SK-MEL-5 (cell line): ENCODE measurements around the gene COX4I2. TPM values are rescaled to one million over a fixed set of nuclear protein-coding genes. Genes with fewer than 3 reads are reported as not detected.
"Not testable (repeated sequence)": the region's sequence is repeated elsewhere in the genome, so short reads cannot be mapped to it uniquely, and the experiment has no call there.

Experiments used
- DNase-seq: peaks from one replicate; pipeline ENCODE4 v3.0.0-alpha.2; 2016; ENCODE audit warnings: low read depth, low spot score
- in situ Hi-C: cut with HindIII; loops from 2 replicates; pipeline ENCODE4 v1.10.0; 2016; ENCODE audit warnings: low sequenced_read_pairs, high pct_unique_total_duplicates, low pct_unique_long_range_greater_than_20kb
- total RNA-seq: library from RNA; depleted of rRNA; stranded (reverse); fragments of >200 nt; shearing (Covaris generic); gene quantifications from 2 replicates; pipeline ENCODE4 v1.2.3, GENCODE V29; 2014

COX4I2 gene
- total RNA-seq, 1 experiment from 2014 or later = not detected

DNA sequence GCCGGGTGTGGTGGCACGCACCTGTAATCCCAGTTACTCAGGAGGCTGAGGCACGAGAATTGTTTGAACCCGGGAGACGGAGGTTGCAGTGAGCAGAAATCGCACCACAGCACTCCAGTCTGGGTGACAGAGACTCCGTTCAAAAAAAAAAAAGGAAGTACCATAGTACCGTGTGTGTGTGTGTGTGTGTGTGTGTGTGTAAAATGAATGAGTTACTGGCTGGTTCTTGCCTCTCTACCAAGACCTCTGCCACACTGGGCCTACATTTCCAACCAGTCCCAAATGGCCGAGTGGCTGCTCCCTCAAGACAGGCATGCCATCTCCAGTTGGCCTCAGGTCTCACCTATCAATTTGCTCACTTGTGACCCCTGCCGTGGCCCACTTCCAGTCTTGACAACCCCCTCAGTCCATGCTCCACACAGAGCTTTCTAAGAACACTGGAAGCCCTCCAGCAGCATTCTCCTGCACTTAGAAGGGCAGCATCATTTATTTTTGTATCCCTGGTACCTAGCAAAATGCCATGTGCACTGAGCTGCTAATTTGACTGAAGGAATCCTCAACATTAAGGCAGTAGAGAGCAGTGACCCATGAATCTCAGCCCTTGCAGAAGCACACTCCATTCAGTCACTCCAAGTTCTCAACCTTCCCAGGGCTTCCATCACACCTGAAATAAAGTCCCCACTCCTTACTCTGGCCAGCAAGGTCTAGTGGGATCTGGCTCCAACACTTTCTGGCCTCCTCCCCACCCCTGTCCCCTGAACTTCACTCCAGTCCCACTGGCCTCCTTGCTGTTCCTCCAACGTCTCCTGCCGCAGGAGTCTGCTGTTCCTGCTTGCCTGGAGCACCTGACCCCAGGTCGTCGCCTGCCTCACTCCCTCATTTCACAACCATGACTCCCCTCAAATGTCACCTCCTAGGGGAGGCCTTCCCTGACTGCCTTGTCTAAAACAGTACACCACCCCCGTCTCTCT, 29.9 kb downstream of the COX4I2 start:
- in situ Hi-C loops = no loop called here

DNA sequence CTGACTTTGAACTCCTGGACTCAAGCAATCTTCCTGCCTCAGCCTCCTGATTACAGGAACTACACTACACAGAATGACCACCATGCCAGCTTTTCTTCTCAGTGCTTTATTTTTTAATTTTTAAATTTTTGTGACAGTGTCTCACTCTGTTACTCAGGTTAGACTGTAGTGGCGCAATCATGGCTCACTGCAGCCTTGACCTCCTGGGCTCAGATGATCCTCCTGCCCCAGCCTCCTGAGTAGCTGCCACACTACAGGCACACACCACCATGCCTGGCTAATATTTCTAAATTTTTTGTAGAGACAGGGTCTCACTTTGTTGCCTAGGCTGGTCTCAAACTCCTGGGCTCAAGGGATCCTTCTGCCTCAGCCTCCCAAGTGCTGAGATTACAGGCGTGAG, 31.2 kb downstream of the COX4I2 start:
- DNase-seq, in situ Hi-C loops: not testable (repeated sequence)

More for the DNA sequence above, 29.9 kb downstream of the COX4I2 start:
- no peak for DNase-seq

DNA sequence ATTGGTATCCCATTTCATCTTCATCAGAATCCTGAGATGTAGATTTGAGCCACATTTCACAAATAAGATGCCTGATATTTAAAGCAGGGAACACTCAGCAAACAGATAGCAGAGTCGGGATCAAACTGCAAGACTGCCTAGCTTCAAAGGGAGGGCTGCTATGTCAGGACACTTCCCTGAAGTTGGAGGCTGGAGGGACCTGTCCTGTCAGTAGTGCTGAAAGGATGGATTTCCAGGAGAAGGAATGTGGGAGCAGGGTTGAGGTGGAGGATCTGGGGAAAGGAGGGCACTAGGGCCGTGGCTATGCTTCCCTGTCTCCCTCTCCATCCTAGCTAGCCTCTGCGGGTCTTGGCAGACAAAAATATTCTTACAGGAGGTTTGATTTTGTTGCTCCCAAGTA, 32.2 kb downstream of the COX4I2 start:
- no peak for DNase-seq
- in situ Hi-C loops = no loop called here

DNA sequence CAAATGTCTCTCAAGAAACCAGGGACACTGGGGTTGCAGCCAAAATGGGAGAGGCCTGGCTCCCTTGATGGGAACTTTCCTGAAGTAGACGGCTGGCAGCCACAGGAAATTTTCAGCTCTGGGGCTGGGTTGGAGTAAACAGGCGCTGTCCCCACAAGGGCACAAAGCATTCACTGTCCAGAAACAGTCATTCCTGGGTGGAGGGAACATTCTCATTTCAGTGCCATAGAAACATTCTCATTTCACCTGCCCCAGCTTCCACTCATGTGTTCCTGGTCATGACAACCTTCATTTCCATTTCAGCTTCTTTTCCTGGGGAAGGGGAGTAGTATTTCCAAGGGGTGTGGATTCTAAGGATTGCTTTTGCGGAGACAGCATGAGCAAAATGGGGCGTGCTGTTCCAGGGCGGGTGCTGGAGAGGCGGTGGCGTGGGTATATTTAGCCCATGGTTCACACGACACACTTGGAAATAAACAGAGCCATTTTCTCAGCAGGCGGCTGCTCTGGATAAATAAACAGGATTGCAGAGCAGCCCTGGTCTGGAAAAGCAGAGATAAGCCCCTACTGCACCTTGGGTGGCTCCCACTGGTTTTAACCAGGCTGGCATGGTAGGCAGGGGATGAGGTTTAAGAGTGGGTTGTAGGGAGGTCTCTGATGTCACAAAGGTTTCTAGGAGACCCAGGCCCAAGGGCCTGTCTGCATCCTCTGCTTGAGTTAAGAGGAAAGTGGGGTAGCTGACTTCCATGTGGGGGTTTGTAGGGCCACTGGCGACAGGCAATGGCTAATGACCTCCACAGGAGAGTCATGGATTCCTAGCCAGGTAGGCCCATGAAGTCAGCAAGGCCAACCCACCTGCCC, 32.9 kb downstream of the COX4I2 start:
- no peak for DNase-seq
- in situ Hi-C loops = no loop called here

DNA sequence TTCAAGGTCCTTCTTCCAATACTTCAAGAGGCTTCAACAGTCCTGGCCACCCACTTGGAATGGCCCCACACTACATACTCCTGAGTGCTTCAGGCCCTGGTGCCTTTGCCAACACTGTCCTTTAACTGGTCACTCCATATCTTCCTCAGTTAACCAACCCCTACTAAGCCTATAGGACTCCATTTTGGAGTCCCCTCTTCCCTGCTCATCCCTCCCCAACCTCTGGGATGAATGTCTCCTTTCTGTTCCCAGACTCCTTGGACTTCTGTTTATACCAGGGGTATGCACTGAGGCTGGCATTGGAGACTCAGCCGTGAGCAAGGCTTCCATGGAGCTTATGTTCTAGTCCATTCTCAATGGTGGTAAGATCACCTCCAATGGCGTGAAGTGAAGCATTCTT, 33.6 kb downstream of the COX4I2 start:
- in situ Hi-C loops = no loop called here

DNA sequence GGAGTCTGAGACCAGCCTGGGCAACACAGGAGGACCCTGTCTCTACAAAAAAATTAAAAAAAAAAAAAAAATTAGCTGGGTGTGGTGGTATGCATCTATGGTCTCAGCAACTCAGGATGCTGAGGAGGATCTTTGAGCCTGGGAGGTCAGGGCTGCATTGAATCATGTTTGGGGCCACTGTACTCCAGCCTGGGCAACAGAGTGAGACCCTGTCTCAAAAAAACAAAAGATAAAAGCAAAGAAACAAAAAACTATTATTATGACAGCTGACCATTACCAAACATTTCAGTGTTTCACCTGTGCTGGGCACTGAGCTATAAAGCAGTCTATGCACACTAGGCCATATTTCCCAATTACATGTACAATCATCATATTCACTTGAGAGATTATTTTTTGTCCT, 35.7 kb downstream of the COX4I2 start:
- in situ Hi-C loops = no loop called here
- DNase-seq = no peak

More for the DNA sequence above, 33.6 kb downstream of the COX4I2 start:
- no peak for DNase-seq

DNA sequence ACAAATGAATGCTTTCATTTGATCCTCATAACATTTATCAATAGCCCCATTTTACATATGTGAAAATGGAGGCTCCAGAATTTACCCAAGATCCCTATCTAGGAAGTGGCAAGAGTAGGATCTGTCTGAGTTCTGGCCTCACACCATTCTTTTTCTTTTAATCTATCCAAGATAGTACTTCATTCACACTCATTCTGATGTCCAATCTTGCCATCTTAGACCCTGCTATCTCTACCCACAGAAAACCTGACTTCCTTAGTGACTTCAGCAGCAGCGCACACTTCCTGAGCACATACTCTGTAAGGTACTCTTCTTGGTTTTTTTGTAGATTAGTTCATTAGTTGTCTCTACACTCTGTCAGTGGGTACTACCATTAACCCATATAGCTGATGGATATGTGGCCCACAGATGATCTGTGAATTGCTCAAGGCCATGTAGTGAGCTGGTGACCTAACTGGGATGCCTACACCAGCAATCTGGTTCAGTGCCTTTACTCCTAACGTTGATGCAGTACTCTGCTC, 36.3 kb downstream of the COX4I2 start:
- in situ Hi-C loops = no loop called here
- DNase-seq = no peak

DNA sequence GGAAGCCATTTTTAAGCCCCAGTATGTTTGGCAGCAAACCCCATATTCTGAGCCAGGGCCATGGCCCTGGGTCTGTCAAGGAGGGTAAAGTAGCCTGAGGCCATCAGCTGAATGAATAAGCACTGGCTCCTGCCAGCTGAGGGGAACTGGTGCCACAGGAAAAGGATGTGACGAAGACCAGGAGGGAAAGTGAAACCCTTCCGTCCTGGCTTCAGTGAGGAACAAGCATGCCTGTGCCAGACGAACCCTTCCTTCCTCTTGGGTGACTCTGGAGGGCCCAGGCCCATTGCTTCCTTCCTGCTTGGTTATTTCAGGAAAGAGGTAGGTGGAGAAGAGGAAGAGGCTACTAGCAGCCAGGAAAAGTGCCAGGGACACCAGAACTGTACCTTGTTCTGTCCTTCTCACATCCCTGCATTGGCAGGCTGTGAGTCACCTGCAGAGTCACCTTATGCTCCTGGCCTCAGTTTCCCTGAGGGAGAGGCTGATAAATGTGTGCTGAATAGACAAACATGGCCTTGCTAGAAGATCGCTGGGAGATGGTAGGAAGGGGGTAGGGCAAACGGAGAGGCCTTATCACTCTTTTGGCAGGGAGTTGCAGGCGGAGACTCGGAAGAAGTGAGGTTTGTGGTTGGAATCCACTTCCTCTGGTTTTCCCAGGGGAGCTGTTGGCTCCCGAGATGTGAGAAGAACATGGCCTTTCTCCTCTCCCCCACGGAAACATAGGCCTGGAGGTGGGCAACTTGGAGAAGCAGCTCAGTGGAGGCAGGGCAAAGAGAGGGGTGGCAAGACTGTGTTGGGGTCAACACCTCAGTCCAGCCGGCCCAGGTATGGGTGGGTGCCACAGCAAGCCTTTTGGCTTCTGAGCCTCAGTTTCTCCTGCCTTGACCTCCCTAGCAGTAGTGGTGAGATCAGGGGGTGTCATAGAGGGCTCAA, 37.4 kb downstream of the COX4I2 start:
- in situ Hi-C loops = no loop called here
- peak; percentile 92 for DNase-seq

DNA sequence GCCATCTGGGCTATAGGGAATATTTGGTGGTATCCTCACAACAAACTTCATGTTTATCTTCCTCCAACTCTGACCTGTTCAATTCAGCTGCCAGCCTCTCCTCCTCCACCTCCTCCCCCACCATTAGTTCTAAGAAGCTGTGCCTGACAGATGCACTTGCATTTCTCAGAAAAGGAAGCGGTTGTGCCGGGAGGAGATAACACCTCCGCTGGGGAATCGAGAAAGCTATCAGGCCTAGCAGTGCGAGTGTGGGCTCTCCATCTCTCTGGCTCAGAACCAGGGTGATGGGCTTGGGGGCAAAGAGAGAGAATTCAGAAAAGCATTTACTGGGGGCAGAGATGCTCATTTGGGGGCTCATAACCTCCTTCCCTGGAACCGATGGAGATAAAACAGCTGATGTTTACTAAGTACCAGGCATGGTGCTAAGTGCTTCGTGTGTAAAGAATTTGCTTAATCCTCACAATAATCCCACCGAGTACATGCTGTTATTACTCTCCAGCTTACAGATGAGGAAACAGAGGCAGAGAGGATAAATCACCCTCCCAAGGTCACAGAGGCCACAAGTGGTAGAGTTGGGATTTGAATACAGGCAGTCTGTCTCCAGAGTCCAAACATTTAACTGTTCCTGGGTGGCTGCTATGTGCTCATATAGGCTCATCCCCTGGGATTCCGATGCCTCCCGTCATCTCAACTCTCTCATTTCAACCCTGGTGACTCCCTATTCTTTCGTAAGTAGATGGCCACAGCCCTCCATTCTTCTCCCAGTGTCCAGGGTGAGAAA, 38.3 kb downstream of the COX4I2 start:
- in situ Hi-C loops = no loop called here
- no peak for DNase-seq

DNA sequence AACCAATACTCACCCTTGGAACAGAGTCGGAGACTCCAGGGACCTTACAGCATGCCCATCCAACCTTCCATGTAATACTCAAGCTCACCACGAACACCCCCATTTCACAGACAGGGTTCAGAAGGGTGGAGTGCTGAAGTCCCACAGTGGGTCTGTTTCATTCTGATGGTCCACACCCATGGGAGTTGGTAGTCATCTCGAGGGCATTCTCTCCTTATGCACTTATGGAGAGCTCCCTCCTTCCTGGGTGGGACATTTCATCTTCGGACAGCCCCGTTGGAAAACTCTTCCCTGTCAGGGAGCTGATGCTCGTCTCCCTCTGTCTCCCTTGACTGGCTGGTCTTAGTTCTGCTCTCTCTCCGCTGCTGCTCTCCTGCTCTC, 38.9 kb downstream of the COX4I2 start:
- in situ Hi-C loops = no loop called here
- no peak for DNase-seq

DNA sequence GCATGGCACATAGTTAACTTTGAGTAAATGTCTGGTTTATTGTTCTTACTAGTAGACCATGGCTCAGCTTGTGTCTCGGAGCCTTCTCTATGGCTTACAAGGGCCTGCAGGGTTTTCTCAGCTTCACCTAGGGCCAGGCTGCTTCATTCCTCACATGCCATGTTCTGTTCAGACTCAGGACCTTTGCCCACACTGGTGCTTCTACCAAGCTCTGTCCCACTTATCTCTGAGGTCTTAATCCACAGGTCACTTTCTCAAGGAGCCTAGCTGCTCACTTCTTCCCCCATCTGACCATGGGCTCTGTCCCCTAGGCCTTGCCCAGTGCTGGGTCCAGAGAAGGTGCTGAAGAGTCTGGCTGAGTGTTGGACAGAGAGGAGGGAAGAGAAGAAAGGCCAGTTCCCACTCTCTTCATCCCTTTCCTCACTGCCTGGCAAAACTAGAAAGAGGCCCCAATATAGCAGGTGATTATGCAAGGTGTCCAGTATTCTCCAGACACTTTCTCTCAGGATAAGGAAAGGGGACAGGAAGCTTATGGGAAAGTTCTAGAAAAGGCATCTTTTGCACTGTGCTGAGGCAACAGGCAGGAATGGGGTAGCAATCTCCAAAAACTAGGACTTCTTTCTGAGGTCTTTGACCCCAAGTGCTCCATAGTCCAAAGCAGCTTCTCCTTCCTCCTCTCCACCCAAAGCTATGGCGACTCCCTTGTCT, 40.0 kb downstream of the COX4I2 start:
- DNase-seq = no peak
- in situ Hi-C loops = no loop called here

DNA sequence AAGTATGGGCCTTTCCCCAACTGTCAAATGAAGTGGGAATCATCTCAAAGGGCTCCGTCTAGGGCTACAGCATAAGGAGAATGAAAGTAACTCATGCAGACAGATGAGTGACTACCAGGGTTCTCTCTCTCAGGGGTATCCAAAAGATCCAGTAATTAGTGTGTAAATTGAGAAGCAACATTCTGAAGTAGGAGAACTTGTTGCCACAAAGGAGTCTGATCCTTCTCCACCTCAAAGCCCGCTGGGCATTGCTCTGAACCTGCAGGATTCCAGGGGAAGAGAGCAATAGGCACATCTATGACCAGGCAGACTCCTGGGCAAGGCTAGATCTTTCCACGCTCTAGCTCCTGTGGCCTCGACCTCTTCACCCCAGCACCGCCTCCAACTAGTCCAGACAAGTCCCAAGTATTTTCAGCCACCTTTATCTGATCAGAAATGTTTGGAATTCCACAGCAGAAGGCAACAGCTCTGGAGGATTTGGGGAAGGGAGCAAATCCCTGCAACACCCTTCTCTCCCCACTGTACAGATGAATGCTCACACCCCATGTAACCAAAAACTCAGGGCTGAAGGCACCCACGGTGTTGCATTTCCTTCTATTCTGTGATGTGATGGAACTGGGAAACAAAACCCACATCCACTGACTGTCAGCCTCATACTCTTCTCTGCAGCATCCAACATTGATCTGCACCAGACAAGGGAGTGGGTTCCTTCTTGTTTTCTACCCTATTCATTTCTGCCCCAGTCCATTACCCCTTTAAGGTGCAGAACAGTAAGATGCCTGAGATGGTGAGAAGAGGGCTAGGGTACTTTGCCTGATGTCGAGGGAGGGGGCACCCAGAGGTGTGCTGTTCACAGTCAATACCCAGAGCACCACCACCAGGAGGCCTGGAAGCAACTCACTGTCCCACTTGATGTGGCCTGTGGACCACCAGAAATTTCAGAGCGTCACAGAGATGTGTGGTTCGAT, 41.0 kb downstream of the COX4I2 start:
- no peak for DNase-seq
- in situ Hi-C loops = no loop called here

DNA sequence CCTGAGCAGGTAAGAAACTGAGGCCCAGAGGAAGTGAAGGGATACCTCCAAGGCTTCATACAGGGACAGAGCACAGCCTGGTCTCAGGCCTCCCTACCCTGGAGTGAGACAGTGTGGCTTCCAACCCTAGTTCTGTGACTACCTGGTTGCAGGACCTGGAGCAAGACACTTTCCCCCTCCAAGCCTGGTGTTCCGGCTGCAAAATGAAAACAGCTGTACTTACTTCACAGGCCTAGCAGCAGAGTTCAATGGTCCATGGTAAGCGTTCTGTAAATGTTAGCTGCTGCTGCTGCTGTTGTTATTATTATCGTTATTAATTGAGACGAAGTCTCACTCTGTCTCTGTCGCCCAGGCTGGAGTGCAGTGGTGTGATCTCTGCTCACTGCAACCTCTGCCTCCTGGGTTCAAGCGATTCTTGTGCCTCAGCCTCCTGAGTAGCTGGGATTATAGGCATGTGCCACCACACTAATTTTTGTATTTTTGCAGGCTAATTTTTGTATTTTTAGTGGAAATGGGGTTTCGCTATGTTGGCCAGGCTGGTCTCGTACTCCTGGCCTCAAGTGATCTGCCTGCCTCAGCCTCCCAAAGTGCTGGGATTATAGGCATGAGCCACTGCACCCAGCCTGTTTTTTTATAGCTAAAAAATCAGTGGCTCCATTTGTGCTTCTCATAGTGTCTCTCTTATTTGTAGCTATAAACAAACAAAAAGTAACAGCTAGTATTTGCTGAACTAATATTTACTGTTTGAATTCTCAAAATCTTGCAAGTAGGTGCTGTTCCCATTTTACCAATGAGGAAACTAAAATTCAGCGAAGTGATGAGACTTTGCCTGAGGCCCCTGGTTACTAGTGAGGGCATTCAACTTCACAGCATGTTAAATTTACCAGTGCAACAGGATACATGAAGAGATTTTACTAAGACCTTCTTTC, 41.9 kb downstream of the COX4I2 start:
- DNase-seq = no peak
- in situ Hi-C loops = no loop called here
